Stimulated activated CD8-positive, alpha-beta memory T cell treated with anti-CD3 and anti-CD28 coated beads, Interleukin-7, amount 100 ng/mL, for 24 hours (primary cell): ENCODE data around the gene TTLL1.
"Not testable (repeated sequence)": the region's sequence is repeated elsewhere in the genome, so short reads cannot be mapped to it uniquely, and the experiment has no call there.

Source experiments
- DNase-seq: peaks from one replicate; pipeline ENCODE4 v3.0.0-alpha.2; 2020; ENCODE audit warnings: low read depth

Gene TTLL1

GRCh38 chr22:43066844-43067385, 22.3 kb downstream of the TTLL1 start:
- DNase-seq = no peak

- no peak for DNase-seq
Observed at GRCh38 chr22:43066134-43066533, 23.1 kb downstream of the TTLL1 start.

- DNase-seq = peak; percentile 18
Observed at GRCh38 chr22:43060183-43060582, 29.0 kb downstream of the TTLL1 start.

- no peak for DNase-seq
Observed at GRCh38 chr22:43057641-43058040, 31.6 kb downstream of the TTLL1 start.

GRCh38 chr22:43053176-43053575, 36.0 kb downstream of the TTLL1 start:
- DNase-seq = no peak

GRCh38 chr22:43050995-43051394, 38.2 kb downstream of the TTLL1 start:
- DNase-seq = no peak

GRCh38 chr22:43047605-43048004, 41.6 kb downstream of the TTLL1 start:
- DNase-seq = no peak

GRCh38 chr22:43044290-43044712, 44.9 kb downstream of the TTLL1 start:
- DNase-seq = no peak

- no peak for DNase-seq
Observed at GRCh38 chr22:43042101-43042780, 47.0 kb downstream of the TTLL1 start.

- no peak for DNase-seq
Observed at GRCh38 chr22:43039800-43040199, 49.4 kb downstream of the TTLL1 start.

- no peak for DNase-seq
Observed at GRCh38 chr22:43038325-43038724, 50.9 kb downstream of the TTLL1 start.

- DNase-seq = no peak
Observed at GRCh38 chr22:43036282-43036829, 52.8 kb downstream of the TTLL1 start.

GRCh38 chr22:43035250-43035649, 53.9 kb downstream of the TTLL1 start:
- DNase-seq = no peak

- DNase-seq = no peak
Observed at GRCh38 chr22:43031617-43032016, 57.6 kb downstream of the TTLL1 start.

GRCh38 chr22:43018615-43019014, 70.6 kb downstream of the TTLL1 start:
- no peak for DNase-seq

GRCh38 chr22:43017525-43018460, 71.4 kb downstream of the TTLL1 start:
- DNase-seq = no peak

GRCh38 chr22:43016150-43016549, 73.0 kb downstream of the TTLL1 start:
- not testable (repeated sequence) for DNase-seq

GRCh38 chr22:43015677-43016042, 73.5 kb downstream of the TTLL1 start:
- DNase-seq = no peak

- peak; percentile 98 for DNase-seq
Observed at GRCh38 chr22:43014869-43015676, 74.1 kb downstream of the TTLL1 start, which contains the start of gene PACSIN2. Gene PACSIN2, minus strand, starts transcription at chr22:43015149. Its CDS starts 103,069 bp downstream, at chr22:42912080.

- DNase-seq = no peak
Observed at GRCh38 chr22:43014316-43014868, 74.8 kb downstream of the TTLL1 start.
